Left ventricle myocardium superior (tissue), 1 donor: ENCODE data around the gene OR4K17. TPM values are rescaled to one million over a fixed set of nuclear protein-coding genes. Genes with fewer than 3 reads are reported as not detected.
"Not testable (repeated sequence)": the region's sequence is repeated elsewhere in the genome, so short reads cannot be mapped to it uniquely, and the experiment has no call there.

Experiments
- ATAC-seq: fragments of 200-7000 bp; cut with Tn5 transposase; one replicate; pipeline ENCODE4 v1.9.1; 2020; ENCODE audit warnings: mild to moderate bottlenecking, moderate library complexity
- DNase-seq: peaks from one replicate; pipeline ENCODE4 v3.0.0-alpha.2; 2020
- intact Hi-C: fragments of 100-400 bp; cut with micrococcal nuclease; formaldehyde crosslinking; loops from one replicate; pipeline ENCODE4 v1.11.0; 2022
- long read RNA-seq: library from polyadenylated mRNA; unstranded; transcript quantifications from one replicate; pipeline ENCODE4 v2.0.0, GENCODE V29; 2021
- total RNA-seq: library from RNA; stranded (reverse); fragmentation: NEBNext Ultra II Directional; extraction: Animal tissue kit (Norgen Biotek cat#: 25700); gene quantifications from one replicate; pipeline ENCODE4 v1.2.1, GENCODE V29; 2021
- donor health status: DM: no; HTN: yes; CAD: no; lungs with severe emphysema.

The OR4K17 gene, protein sequence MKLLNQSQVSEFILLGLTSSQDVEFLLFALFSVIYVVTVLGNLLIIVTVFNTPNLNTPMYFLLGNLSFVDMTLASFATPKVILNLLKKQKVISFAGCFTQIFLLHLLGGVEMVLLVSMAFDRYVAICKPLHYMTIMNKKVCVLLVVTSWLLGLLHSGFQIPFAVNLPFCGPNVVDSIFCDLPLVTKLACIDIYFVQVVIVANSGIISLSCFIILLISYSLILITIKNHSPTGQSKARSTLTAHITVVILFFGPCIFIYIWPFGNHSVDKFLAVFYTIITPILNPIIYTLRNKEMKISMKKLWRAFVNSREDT
- total RNA-seq, result not detected
- long read RNA-seq, result 0 reads

DNA sequence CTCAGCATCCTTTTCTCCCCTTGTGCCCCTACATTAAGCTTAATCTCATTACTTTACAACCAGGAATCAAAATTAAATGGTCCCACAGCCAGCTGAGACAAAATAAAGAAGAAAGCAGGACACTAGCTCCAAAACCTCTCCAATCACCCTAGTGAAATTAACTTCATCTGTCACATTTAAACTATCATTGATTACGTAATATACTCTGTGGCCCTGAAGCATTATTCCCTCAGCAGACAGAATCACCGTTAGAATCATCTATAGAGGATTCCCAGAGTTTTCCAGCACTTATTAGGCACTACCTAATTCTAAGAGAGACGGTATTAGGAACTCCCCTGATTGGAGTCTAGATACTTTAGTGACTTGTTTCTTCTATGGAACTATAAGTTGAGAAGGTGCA is at the start of gene OR4K17:
OR4K17 (plus strand) TSS at position 302 of the 400 bp plus-strand sequence. CDS start 6,761 bp downstream, outside the sequence.
- intact Hi-C loops, result no loop called here
- no peak for ATAC-seq
- no peak for DNase-seq

DNA sequence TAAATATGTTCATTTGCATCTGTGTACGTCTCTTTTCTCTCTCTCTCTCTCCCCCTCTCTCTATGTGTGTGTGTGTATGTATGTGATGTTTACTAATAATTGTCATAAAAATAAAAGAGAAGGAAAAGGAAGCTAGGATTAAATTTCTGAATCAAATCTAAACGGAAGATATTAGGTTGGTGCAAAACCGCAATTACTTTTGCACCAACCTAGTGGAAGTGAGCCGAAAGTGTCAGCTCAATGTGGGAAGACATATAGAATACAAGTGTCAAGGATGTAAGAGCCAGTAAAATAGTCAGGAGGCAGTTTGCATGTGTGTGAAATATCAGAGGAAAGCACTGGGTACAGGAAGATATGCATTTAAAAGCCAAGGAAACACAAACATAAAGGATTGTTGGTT is 18.5 kb upstream of the OR4K17 start:
- intact Hi-C loops, result no loop called here
- no peak for ATAC-seq
- DNase-seq, result no peak

DNA sequence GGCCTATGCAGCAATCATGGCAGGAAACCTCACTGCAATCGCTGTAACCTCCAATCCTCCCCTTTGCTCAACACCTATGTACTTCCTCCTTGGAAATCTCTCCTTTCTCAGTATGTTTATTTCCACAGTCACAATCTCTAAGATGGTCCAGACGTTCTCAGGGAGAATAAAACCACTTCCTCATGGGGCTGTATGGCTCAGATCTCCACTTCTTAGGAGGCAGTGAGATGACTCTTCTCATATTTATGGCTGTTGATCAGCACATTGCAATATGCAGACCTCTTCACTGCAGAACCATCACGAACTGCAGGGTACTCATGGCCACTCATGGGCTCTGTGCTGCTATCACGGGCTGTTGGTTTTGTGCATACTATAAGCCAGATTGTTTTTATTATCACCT is 17.1 kb upstream of the OR4K17 start:
- DNase-seq (no peak), ATAC-seq (no peak)
- intact Hi-C loops, result no loop called here

DNA sequence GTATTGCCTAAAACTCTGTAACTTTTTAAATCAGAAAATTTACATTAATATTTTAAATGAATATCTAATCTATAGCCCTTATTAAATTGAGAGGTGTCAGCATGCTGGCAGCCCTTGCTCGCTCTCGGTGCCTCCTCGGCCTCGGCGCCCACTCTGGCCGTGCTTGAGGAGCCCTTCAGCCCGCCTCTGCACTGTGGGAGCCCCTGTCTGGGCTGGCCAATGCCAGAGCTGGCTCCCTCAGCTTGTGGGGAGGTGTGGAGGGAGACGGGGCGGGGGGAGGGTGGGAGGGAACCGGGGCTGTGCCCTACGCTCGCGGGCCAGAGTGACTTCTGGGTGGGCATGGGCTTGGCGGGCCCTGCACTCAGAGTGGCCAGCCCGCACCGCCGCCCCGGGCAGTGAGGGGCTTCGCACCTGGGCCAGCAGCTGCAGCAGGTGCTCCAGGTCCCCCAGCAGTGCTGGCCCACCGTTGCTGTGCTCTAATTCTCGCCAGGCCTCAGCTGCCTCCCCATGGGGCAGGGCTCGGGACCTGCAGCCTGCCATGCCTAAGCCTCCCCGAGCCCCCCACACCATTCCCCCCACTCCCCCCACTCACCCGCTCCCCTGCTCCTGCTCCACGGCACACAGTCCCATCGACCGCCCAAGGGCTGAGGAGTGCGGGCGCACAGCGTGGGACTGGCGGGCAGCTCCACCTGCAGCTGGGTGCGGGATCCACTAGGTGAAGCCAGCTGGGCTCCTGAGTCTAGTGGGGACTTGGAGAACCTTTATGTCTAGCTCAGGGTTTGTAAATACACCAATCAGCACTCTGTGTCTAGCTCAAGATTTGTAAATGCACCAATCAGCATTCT is 11.4 kb upstream of the OR4K17 start:
- ATAC-seq, intact Hi-C loops, DNase-seq: not testable (repeated sequence)

DNA sequence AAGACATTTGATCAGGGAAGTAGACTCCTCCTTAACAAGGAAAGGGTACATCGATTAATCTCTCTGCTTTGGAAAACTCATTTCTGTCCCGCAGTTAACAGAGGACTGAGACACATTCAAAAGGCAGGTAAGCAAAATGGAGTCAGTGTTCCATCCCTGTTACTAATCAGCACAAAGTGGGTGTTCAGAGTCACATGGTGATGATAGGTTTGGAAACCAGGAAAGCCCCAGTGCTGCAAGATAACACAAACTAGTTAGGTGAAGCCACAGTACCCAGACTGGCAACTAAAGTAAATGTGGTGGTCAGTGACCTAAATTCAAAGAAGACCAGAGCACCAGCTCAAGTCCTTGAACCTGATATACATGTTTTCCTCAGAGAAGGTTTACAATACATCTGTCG is 1.8 kb downstream of the OR4K17 start:
- no peak for DNase-seq
- intact Hi-C loops, result no loop called here

DNA sequence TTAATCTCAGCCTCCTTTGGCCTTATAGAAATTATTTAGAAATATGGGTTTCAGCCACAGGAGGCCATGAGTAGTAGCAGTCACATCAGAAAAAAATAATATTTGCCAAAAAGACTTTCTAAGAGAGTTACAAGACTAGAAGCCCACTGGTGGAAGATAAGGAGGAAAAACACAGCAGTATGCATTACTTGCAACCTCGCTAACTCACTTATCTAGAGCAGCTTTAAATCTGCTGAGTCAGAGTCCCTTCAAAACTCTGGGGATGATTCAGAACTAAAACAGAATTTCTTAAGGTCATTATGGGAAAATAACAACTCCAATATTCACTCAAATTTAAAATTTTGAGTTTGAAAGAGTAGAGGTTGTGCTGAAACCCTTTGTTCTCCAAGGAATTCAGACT is 6.2 kb downstream of the OR4K17 start:
- intact Hi-C loops, result no loop called here
- ATAC-seq (no peak), DNase-seq (no peak)

More for the DNA sequence above, 1.8 kb downstream of the OR4K17 start:
- ATAC-seq, result no peak

DNA sequence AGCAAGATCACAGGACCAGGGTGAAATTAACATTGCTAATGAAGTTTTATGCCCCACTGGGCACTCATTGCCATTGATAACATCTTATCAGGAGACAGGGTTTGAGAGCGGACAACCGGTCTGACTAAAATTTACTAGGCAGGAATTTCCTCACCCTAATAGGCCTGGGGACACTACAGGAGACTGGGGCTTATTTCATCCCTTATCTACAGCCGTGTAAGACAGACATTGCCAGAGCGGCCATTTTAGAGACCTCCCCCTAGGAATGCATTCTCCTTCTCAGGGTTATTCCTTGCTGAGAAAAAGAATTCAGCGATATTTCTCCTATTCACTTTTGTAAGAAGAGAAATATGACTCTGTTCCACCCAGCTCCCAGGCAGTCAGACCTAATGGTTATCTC is 8.3 kb downstream of the OR4K17 start:
- ATAC-seq, result no peak
- no peak for DNase-seq

DNA sequence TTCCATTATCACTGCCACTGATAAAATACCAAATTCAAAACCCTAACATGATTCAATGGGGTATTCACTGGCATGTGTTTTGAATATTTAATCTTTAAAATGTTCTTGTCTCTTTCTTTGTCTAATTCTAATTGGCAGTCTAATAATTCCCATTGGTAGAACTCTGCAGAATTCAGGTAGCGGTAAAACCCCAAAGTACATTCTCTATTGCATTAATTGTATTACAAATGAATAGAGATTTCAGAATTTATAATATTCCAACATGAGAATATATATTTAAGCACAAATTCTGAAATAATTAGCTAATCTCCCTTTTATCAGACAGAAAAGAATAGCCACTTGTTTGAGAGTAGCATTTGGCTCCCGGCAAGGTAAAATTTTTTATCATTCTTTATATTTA is 28.0 kb downstream of the OR4K17 start, which contains the start of gene OR4N5:
OR4N5 (plus strand) TSS at position 301 of the 400 bp plus-strand sequence. CDS start 4,916 bp downstream, outside the sequence.
- intact Hi-C loops, result no loop called here
- no peak for DNase-seq
- no peak for ATAC-seq

More for the DNA sequence above, 8.3 kb downstream of the OR4K17 start:
- intact Hi-C loops, result no loop called here

DNA sequence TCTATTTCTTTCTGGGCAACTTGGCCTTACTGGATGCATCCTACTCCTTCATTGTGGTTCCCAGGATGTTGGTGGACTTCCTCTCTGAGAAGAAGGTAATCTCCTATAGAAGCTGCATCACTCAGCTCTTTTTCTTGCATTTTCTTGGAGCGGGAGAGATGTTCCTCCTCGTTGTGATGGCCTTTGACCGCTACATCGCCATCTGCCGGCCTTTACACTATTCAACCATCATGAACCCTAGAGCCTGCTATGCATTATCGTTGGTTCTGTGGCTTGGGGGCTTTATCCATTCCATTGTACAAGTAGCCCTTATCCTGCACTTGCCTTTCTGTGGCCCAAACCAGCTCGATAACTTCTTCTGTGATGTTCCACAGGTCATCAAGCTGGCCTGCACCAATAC is 33.4 kb downstream of the OR4K17 start:
- no peak for DNase-seq
- intact Hi-C loops, result no loop called here
- ATAC-seq, result no peak

DNA sequence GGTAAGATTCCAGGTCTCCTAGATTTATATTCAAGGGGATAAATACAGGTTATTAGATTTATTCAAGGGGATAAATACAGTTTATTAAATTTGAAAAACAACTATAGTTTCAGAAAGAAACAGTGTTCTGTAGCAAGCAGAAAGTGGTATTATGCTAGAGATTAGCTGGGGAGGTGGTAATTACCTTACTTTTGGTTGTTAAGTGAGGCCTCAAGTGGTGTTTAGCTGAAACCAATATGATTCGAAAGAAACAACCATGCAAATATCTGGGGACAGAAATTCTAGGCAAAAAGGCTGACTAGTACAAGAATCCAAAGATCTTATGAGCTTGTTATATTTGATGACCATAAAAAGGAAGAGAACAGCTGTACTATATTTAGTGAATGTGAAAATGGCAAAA is 34.3 kb downstream of the OR4K17 start:
- DNase-seq (no peak), ATAC-seq (no peak)
- intact Hi-C loops, result no loop called here

DNA sequence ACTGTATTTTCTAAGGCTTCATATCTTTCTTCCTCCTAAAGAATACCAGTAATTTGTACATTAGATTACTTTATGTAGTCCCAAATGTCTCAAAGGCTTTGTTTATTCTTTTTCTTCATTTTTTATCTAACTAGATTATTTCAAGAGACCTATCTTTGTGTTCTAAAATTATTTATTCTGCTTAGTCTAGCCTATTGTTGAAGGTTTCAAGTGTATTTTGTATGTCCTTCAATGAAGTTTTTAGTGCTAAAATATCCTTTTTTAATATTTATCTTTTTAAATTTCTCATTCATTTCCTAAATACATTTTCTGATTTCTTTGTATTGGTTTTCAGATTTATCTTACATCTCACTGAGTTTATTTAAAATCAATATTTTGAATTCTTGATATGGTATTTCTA is 53.9 kb downstream of the OR4K17 start:
- intact Hi-C loops, result no loop called here
- no peak for ATAC-seq

DNA sequence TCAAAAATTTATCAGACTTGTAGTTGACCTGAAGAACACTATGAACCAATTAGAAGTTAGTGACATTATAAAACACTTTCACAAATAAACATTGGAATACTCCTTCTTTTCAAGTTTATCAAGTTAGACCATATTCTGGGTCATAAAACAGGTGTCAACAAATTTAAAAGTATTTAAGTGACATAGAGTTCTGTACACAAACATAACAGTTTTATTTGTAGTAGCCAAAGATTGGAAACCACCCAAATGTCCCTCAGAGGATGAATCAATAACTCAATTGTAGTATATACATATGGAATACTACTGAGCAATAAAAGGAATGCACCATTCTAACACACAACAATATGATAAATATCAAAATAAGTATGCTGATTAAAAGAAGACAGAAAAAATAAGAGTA is 56.6 kb downstream of the OR4K17 start:
- ATAC-seq, result no peak
- intact Hi-C loops, result no loop called here
- no peak for DNase-seq

More for the DNA sequence above, 53.9 kb downstream of the OR4K17 start:
- DNase-seq, result no peak

DNA sequence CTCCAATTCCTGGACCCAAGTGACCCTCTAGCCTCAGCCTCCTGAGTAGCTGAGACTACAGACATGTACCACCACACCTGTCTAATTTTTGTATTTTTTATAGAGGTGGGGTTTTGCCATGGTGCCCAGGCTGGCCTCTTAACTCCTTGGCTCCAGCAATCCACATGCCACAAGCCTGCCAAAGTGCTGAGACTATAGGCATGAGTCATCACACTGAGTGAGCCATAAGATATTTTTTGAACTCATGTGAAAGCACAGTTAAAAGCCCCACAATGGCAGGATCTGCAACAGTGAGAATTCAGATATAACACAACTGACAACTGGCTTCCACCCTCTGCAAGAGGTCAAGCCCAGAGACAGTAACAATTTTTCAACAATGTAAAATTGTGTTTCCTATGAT is 59.3 kb downstream of the OR4K17 start:
- intact Hi-C loops, DNase-seq, ATAC-seq: not testable (repeated sequence)

Other genes with a start within 250 kb of the OR4K17 start
- gene OR4K2, start 235.6 kb upstream of the OR4K17 start, total RNA-seq, result not detected
- gene OR4K5, start 190.1 kb upstream of the OR4K17 start, total RNA-seq, result not detected
- gene OR4K1, start 179.8 kb upstream of the OR4K17 start, total RNA-seq, result not detected
- gene OR4K15, start 135.1 kb upstream of the OR4K17 start, total RNA-seq, result not detected
- not detected for gene OR4Q2, start 108.6 kb upstream of the OR4K17 start, total RNA-seq
- gene OR4K14, start 91.4 kb upstream of the OR4K17 start, total RNA-seq, result not detected
- gene OR4K13, start 74.7 kb upstream of the OR4K17 start, total RNA-seq, result not detected
- gene OR4L1, start 50.7 kb upstream of the OR4K17 start, total RNA-seq, result not detected
- gene OR4N5, start 28.1 kb downstream of the OR4K17 start, total RNA-seq, result not detected
- not detected for gene OR11G2, start 80.2 kb downstream of the OR4K17 start, total RNA-seq
- gene OR11H6, start 113.0 kb downstream of the OR4K17 start, total RNA-seq, result not detected
- not detected for gene OR11H7, start 118.2 kb downstream of the OR4K17 start, total RNA-seq
- gene OR11H4, start 128.5 kb downstream of the OR4K17 start, total RNA-seq, result not detected
- gene TTC5, start 195.2 kb downstream of the OR4K17 start, total RNA-seq, result 11.8 TPM
- gene CCNB1IP1, start 222.5 kb downstream of the OR4K17 start, total RNA-seq, result 43.9 TPM
- gene PARP2, start 232.9 kb downstream of the OR4K17 start, total RNA-seq, result 17.5 TPM